ENCODE data around the gene UPK3A.
"Not testable (repeated sequence)": the region's sequence is repeated elsewhere in the genome, so short reads cannot be mapped to it uniquely, and the experiment has no call there.

Gene UPK3A

GRCh38 chr22:45284705-45285262 is at the start of gene UPK3A:
Gene UPK3A, plus strand, starts transcription at chr22:45284949. Its CDS starts 65 bp downstream, at chr22:45285014.
- peak; percentile 80 for DNase-seq

DNA sequence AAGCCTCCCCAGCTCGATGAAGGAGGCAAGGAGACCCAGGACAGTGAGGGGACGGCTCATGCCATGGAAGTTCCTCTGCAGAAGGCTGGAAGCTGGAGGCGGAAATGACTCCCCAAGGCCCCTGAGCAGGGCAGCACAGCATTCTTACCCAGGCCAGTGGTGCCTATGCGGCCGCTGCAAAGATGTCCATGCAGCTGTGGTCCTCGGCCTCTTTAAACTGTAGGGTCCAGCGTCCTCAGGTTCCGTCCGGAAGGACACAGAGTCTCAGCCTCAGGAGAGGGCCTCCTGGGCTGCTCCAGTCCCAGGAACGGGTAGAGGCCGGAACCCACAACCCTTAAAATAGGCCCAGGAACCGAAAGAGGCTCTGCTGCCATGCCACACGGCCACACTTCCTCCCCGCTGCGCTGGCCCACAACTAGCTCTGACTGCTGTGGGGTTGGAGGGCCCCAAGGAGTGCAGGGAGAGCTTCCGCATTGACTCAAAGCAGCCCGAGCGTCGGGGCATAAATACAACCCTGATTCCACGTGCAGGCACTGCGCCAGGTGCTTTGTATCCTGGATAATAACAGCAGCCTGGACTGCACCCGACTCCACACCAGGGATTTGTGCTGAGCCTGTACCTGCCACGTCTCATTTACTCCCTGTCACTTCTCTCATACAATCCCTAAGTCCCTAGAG is 49.5 kb upstream of the UPK3A start:
- no peak for DNase-seq

- no peak for DNase-seq
Measured at GRCh38 chr22:45235851-45236342, 48.9 kb upstream of the UPK3A start.

- DNase-seq = no peak
Measured at GRCh38 chr22:45237065-45237990, 47.4 kb upstream of the UPK3A start.

- DNase-seq = no peak
Measured at GRCh38 chr22:45238076-45238956, 46.4 kb upstream of the UPK3A start.

DNA sequence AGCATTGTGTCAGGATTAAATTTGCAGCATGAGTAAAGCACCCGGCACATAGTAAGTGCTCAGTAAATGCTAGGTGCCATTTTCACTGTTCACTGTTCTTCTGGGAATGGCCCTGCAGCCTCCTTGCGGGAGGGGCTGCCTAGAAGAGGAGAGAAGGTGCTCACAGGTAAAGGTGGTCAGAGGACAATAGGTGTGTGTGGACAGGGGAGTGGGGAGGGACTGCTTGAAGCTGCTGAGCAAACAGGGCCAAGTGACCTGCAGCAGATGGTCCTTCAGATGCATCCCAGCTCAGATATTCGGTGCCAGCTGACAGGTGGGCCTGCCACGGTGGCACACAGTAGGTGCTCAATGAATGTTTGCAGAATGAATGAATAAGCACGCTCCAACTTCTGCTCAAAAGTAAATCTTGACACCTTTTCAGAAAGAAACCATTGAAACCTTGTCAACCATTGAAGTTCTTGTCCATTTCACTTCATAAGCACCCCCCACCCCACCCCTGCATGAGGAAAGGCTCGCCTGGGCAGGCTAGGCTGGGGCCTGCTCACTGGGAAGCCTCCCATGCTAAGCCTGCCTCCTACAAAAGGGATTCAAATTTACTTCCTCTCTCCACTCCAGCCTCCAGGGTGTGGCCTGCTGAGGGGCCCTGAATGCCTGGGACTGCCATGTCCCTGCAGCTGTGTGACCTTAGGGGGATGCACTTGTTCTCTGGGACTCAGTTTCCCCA is 45.6 kb upstream of the UPK3A start:
- no peak for DNase-seq

DNA sequence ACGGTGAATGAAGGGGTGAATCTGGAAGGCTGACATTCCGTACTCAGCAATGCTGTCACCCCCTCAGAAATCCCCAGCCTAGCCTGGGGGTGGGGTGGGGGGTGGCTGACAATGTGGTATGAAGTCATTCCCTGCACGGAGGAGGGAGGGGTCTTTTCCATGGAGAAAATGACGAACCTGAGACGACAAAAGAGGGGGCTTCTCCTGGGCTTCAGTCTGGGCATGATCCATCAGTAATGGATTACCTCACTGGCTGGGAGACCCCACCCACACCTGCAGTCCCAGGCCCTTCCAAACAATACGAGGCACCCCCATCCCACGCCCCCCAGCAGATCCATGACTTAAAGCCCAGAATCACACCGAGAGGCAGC is 45.1 kb upstream of the UPK3A start:
- no peak for DNase-seq

- DNase-seq = peak; percentile 70
Measured at GRCh38 chr22:45240104-45240809, 44.5 kb upstream of the UPK3A start.

DNA sequence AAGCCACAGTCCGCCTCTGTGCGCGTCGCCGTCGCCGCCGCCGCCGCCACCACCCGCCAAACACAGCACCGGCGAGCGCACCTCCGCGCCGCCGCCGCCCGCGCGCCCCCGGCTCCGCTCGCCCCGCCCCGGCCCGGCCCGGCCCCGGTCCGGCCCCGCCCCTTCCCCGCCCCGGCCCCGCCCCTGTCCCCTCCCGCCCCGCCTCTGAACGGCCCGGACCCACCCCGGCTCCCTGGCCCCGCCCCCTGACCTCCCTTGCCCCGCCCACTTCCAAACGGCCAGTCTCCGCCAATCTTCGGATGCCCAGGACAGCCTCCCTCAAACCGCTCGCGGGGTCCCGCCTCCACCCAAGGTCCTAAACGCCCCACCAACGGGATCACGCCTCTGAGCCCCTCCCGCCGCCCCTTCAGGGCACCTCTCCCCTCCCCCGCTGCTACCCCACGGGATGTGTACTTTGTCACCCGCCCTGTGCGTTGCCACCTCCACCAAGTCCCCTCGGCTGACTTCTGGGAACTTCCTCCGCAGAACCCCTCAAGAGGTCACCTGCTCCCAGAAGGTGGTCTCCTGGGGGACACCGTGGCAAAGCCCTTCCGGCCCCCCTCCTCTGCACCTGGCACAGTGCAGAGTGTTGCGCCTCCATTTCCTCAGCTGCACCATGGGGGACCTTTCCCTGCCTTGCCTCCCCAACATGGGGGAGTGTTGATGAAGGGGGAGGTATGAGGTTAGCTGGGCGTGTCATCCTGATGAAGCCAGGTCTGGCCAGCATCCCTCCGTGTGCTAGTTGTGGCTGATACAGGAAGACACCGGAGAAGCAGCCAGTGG is 43.7 kb upstream of the UPK3A start, which contains the start of gene KIAA0930:
Gene KIAA0930, minus strand, starts transcription at position 85 of the 822 bp plus-strand sequence. CDS start 191 bp downstream, outside the sequence.
- peak; percentile 90 for DNase-seq

DNA sequence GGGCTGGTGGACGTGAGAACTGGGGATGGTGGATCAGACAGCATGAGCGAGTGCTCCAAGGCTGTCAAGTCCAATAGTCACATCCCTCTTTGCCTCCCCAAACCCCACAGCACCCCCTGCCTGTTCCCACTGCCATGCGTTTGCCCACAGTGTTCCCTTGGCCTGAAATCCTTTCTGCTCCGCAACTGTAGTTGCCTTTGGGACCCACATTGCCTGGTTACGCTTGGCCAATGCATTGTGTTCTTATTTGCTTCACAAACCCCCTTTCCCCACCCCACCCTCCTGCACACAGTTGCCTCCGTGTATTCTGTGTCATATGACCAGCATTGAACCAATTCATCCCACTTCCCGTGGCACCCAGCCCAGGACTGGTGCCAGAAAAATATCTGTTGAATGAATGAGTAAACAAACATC is 42.0 kb upstream of the UPK3A start:
- DNase-seq = no peak

DNA sequence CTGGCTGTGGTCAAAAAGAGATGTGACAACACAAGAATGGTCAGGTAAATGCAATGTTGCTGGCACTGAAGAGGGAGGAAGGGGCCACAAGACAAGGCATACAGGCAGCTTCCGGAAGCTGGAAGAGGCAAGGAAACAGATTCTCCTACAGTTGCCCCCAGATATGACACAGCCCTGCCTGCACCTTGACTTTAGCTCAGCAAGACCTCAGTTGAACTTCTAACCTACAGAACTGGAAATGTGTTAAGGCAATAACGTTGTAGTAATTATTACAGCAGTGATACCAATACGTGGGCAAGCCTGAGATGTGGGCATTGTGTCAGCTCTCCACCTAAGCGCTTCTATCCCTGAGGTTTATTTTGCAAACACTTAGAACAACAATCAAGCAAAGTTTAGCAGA is 39.8 kb upstream of the UPK3A start:
- DNase-seq = no peak

DNA sequence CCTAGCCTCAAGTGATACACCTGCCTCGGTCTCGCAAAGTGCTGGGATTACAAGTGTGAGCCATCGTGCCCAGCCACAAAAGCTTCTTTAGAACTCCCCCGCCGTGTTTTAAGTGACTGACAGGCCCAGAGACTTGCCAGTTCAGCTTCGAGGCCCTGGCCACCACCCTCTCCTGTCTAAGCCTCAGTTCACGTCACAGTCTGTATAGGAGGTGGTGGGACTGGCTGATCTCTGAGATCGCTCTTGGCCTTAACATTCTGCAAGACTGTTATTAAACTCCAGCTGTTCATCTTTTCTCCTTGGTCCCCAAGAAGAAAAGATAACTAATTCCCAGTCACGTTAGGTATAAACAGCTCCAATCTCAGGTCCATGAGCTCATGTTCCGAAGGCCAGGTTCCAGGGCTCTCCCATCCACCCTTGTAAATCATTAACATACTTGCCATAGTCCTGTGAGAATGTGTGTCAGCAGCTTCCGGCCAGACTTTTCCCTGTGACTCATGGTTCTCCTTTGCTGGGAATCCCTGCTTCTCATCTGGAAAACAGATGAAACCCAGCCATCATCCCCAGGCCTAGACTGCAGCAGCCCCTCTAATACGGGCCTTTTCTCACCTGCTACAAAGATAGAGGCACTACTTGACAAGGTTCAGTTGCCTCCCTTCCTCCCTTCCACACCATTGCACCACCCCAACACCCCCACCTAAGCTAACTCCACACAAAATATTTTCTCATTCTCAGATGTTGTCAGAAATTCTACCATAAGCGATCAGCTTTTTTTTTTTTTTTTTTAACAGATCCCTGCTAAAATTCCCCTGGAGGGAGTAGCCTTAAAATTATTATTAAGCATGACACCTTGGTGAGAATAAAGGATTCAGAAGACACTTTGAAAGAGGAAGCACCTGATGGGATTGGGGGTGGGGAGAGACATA is 38.4 kb upstream of the UPK3A start:
- no peak for DNase-seq

DNA sequence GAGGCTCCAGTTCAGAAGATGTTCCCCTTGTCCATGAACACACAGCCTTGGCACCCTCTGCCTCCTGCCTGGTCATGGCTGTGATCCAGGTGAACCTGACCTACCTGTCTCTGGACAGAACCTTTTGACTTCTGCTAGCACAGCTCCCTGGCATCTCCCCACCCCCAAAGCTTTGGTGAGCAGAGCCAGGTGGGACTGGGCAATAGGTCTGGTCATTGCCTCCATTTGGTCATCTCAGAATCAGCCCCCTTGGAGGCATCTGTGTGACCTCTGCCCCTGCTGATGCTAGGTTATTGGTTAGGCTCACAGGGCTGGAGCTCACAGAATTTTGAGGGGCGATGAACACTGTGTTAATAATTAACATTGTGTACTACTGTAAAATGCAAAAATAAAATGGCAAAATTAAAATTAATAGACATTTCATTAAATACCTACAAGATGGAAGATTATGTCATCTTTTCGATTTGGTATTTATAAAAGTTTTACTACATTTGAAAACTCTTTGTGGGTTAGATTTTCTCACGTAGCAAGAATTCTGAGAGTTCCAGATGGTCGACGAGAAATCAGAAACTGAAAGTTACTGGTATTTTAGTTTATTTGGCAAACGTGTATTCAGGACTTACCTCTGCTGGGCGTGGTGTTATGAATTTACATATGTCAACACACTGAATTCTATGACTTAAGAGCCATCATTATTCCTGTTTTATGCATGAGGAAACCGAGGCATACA is 35.8 kb upstream of the UPK3A start:
- no peak for DNase-seq

DNA sequence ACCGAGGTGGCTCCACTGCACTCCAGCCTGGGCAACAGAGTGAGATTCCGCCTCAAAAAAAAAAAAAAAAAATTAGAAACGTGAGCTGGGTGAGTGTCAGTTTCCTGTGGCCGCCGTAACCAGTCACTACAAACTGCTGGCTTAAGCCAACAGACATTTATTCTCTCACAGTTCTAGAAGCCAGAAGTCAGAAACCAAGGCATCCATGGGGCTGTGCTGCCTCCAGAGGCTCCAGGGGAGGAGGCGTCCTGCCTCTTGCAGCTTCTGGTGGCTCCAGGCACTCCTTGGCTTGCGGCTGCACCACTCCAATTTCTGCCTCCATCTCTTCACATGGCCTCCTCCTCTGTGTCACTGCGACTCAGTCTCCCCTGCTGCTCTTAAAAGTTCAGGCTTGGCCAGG is 32.9 kb upstream of the UPK3A start:
- no peak for DNase-seq

GRCh38 chr22:45253039-45253641 is 31.6 kb upstream of the UPK3A start:
- DNase-seq = no peak

- DNase-seq = no peak
Measured at GRCh38 chr22:45254388-45254787, 30.4 kb upstream of the UPK3A start.

GRCh38 chr22:45254789-45255278 is 29.9 kb upstream of the UPK3A start:
- DNase-seq = no peak

- DNase-seq = not testable (repeated sequence)
Measured at GRCh38 chr22:45257941-45258340, 26.8 kb upstream of the UPK3A start.
